T-cell (primary cell): Measurements from ENCODE around the gene ALPP. TPM values are rescaled to one million over a fixed set of nuclear protein-coding genes. Genes with fewer than 3 reads are reported as not detected.
"Not testable (repeated sequence)": the region's sequence is repeated elsewhere in the genome, so short reads cannot be mapped to it uniquely, and the experiment has no call there.

Experiments
- ATAC-seq, 4 experiments: fragments of 200-7000 bp in 3 of 4; fragments of 150-1000 bp in 1 of 4; cut with Tn5 transposase; replicated peaks in 1 of 4; 1 replicate in 3 of 4; 2 replicates in 1 of 4; pipeline ENCODE4 v1.10.0; 2021; ENCODE audit warnings: moderate library complexity in 3 of 4, mild to moderate bottlenecking in 2 of 4, moderate number of reproducible peaks in 1 of 4
- CTCF ChIA-PET, 2 donors: fragments of 300-600 bp; sonication (Branson Sonifier 250); formaldehyde crosslinking; loops; one replicate each; lab custom pipeline; 2022; ENCODE audit warnings: antibody characterized with exemption in 2 of 2; lab: Charles Lee
- POLR2A ChIA-PET, 2 donors: fragments of 300-600 bp; sonication (Branson Sonifier 250); formaldehyde crosslinking; loops; one replicate each; lab custom pipeline; 2022; ENCODE audit warnings: antibody characterized with exemption in 2 of 2; lab: Charles Lee
- DNase-seq, 35 experiments: peaks; one replicate each; pipeline versions ENCODE4 v3.0.0 to v3.0.0-alpha.2; 2013 to 2023
- H3K27ac ChIP-seq: one replicate; pipeline ENCODE4 v1.5.1; 2013; ENCODE audit warnings: low read length
- H3K27me3 ChIP-seq, 2 experiments: replicated peaks in 1 of 2; 1 replicate in 1 of 2; 2 replicates in 1 of 2; pipeline versions ENCODE4 v1.6.1 to v1.7.0; 2013; ENCODE audit warnings: low read length in 1 of 2, mixed read lengths in 1 of 2; ENCODE audit not compliant: control insufficient read depth in 2 of 2, insufficient read depth in 2 of 2; ENCODE audit errors: extremely low read depth in 1 of 2
- H3K36me3 ChIP-seq, 2 donors: 1 replicate in 1 of 2; 2 replicates in 1 of 2; pipeline versions ENCODE4 v1.6.1 to v1.7.0; 2013; ENCODE audit warnings: low read length in 1 of 2; ENCODE audit not compliant: control insufficient read depth in 2 of 2, insufficient read depth in 1 of 2; ENCODE audit errors: extremely low read depth in 1 of 2
- H3K4me1 ChIP-seq, 2 experiments: 1 replicate in 1 of 2; 2 replicates in 1 of 2; pipeline versions ENCODE4 v1.6.1 to v1.7.0; 2013; ENCODE audit warnings: low read length in 2 of 2, mixed read lengths in 1 of 2; ENCODE audit not compliant: insufficient read depth in 2 of 2, control insufficient read depth in 1 of 2; ENCODE audit errors: extremely low read depth in 1 of 2
- H3K4me3 ChIP-seq, 2 donors: 1 replicate in 1 of 2; 2 replicates in 1 of 2; pipeline versions ENCODE4 v1.5.1 to v1.7.0; 2013; ENCODE audit warnings: mild to moderate bottlenecking in 2 of 2, low read length in 1 of 2, moderate library complexity in 1 of 2; ENCODE audit not compliant: control insufficient read depth in 1 of 2; ENCODE audit errors: extremely low read depth in 1 of 2
- H3K9me3 ChIP-seq: 2 replicates; pipeline ENCODE4 v1.7.0; 2013
- H3K27ac Mint-ChIP-seq, 2 donors: one replicate each; pipeline ENCODE4 v1.8.0; 2020 to 2021; ENCODE audit warnings: mild to moderate bottlenecking in 2 of 2, mixed read lengths in 2 of 2
- H3K27me3 Mint-ChIP-seq, 2 donors: one replicate each; pipeline ENCODE4 v1.8.0; 2021 to 2022; ENCODE audit warnings: mixed read lengths in 2 of 2
- H3K36me3 Mint-ChIP-seq: one replicate; pipeline ENCODE4 v1.8.0; 2021; ENCODE audit warnings: mixed read lengths
- H3K4me1 Mint-ChIP-seq, 3 donors: one replicate each; pipeline ENCODE4 v1.8.0; 2020 to 2022; ENCODE audit warnings: mixed read lengths in 3 of 3, mild to moderate bottlenecking in 1 of 3
- H3K4me3 Mint-ChIP-seq, 3 donors: one replicate each; pipeline ENCODE4 v1.8.0; 2020 to 2022; ENCODE audit warnings: mild to moderate bottlenecking in 3 of 3, mixed read lengths in 3 of 3, moderate library complexity in 3 of 3
- H3K9me3 Mint-ChIP-seq, 3 donors: one replicate each; pipeline ENCODE4 v1.8.0; 2020 to 2022; ENCODE audit warnings: mixed read lengths in 3 of 3
- WGBS: methylation state at CpG from one replicate; pipeline ENCODE4 v1.1.5; 2013; ENCODE audit warnings: missing lambda C conversion rate; ENCODE audit not compliant: insufficient coverage; 5-methylcytosine and 5-hydroxymethylcytosine counted together
- total RNA-seq, 35 experiments: library from RNA in 6 of 35; stranded (reverse) in 6 of 35; fragments of 120-200 nt in 1 of 35; gene quantifications; one replicate each; pipeline versions ENCODE4 v1.2.1 to v1.2.4 and lab custom pipeline; 2013 to 2026

ALPP gene
- total RNA-seq, 5 donors from 2014 or later (not counting 1 experiment from before 2014, with no cell fraction given): 0.16 TPM; not detected in 4

GRCh38 chr2:232422051-232422450 lies 43.5 kb downstream of the ALPP start:
- ChIA-PET CTCF (no interaction called here), POLR2A (no interaction called here)
- peak overlapping the region in 1 of 2 donors; percentile 32 for H3K4me3 ChIP-seq
- peaks cover 4 to 25% of the 10 kb centered on the region in 2 experiments for H3K4me1 ChIP-seq
- Mint-ChIP-seq H3K4me3 (peak overlapping the region; percentile 57 to 70 (median 60)), H3K36me3 (no peaks in the 10 kb centered on the region), H3K9me3 (peaks cover 0 to 4% (median 0%) of the 10 kb centered on the region in 3 donors), H3K27me3 (peaks cover 27 to 54% of the 10 kb centered on the region in 2 donors), H3K27ac (no peak overlapping the region), H3K4me1 (peaks cover 4 to 19% (median 13%) of the 10 kb centered on the region in 3 donors)
- no peak for DNase-seq
- peaks cover 4 to 54% of the 10 kb centered on the region in 2 experiments for H3K27me3 ChIP-seq
- H3K27ac ChIP-seq: no peak overlapping the region
- H3K36me3 ChIP-seq: no peaks in the 10 kb centered on the region
- 93% methylated on average over 9 of the region's 10 CpGs for WGBS
- ATAC-seq: no peak
- no peaks in the 10 kb centered on the region for H3K9me3 ChIP-seq

- Mint-ChIP-seq H3K4me1 (peaks cover 4 to 19% (median 13%) of the 10 kb centered on the region in 3 donors), H3K4me3 (peak overlapping the region in 1 of 3 donors; percentile 70), H3K27me3 (peaks cover 27 to 53% of the 10 kb centered on the region in 2 donors)
- H3K27ac ChIP-seq, DNase-seq, ATAC-seq, H3K9me3 ChIP-seq, H3K27ac Mint-ChIP-seq, H3K36me3 Mint-ChIP-seq, CTCF ChIA-PET, POLR2A ChIA-PET, H3K4me3 ChIP-seq, H3K9me3 Mint-ChIP-seq, H3K36me3 ChIP-seq: not testable (repeated sequence)
- WGBS: no CpG with 5 or more reads among the region's 3 CpGs
- Histone ChIP-seq H3K27me3 (peaks cover 4 to 50% of the 10 kb centered on the region in 2 experiments), H3K4me1 (peaks cover 4 to 25% of the 10 kb centered on the region in 2 experiments)
These were observed 44.4 kb downstream of the ALPP start for GRCh38 chr2:232422996-232423395.

DNA sequence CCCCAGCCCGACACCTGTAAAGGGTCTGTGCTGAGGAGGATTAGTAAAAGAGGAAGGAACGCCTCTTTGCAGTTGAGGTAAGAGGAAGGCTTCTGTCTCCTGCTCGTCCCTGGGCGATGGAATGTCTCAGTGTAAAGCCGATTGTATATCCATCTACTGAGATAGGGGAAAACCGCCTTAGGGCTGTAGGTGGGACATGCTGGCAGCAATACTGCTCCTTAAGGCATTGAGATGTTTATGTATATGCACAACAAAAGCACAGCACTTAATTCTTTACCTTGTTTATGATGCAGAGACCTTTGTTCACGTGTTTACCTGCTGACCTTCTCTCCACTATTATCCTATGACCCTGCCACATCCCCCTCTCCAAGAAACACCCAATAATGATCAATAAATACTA lies 44.9 kb downstream of the ALPP start:
- H3K36me3 Mint-ChIP-seq, POLR2A ChIA-PET, H3K36me3 ChIP-seq, H3K27ac ChIP-seq, H3K4me3 Mint-ChIP-seq, DNase-seq, H3K9me3 ChIP-seq, ATAC-seq, H3K4me3 ChIP-seq, H3K27ac Mint-ChIP-seq, H3K9me3 Mint-ChIP-seq, CTCF ChIA-PET: not testable (repeated sequence)
- Histone ChIP-seq H3K27me3 (peaks cover 4 to 46% of the 10 kb centered on the region in 2 experiments), H3K4me1 (peaks cover 4 to 25% of the 10 kb centered on the region in 2 experiments)
- peaks cover 4 to 17% (median 12%) of the 10 kb centered on the region in 3 donors for H3K4me1 Mint-ChIP-seq
- peaks cover 23 to 48% of the 10 kb centered on the region in 2 donors for H3K27me3 Mint-ChIP-seq
- WGBS: 56% methylated on average over 3 of the region's 7 CpGs

- CTCF ChIA-PET: no interaction called here
- 88% methylated on average over 14 of the region's 16 CpGs for WGBS
- H3K9me3 Mint-ChIP-seq: no peaks in the 10 kb centered on the region
These were observed 53.4 kb downstream of the ALPP start for GRCh38 chr2:232431705-232432590.

More at GRCh38 chr2:232431705-232432590, 53.4 kb downstream of the ALPP start:
- Histone ChIP-seq H3K4me1 (no peaks in the 10 kb centered on the region), H3K4me3 (no peak overlapping the region), H3K27me3 (peaks cover 0 to 12% of the 10 kb centered on the region in 2 experiments), H3K9me3 (no peaks in the 10 kb centered on the region), H3K27ac (no peak overlapping the region), H3K36me3 (no peaks in the 10 kb centered on the region)
- POLR2A ChIA-PET: no interaction called here
- no peak for ATAC-seq
- peaks cover 2 to 4% of the 10 kb centered on the region in 2 donors for H3K27me3 Mint-ChIP-seq
- H3K4me3 Mint-ChIP-seq: no peak overlapping the region
- no peaks in the 10 kb centered on the region for H3K4me1 Mint-ChIP-seq
- DNase-seq: no peak
- no peak overlapping the region for H3K27ac Mint-ChIP-seq
- H3K36me3 Mint-ChIP-seq: no peaks in the 10 kb centered on the region

Other genes starting within 250 kb of the ALPP start
- gene ALPG, start 28.1 kb downstream of the ALPP start, total RNA-seq: under 1 TPM in 1 of 5 donors, not detected in 4; 0.15 TPM
- not detected for gene ALPI, start 77.4 kb downstream of the ALPP start, total RNA-seq
- under 1 TPM in 2 of 5 donors, not detected in 3; 0.15 to 0.19 TPM for gene ECEL1, start 109.1 kb downstream of the ALPP start, total RNA-seq
- gene PRSS56, start 141.6 kb downstream of the ALPP start, total RNA-seq: not detected
- gene CHRND, start 147.4 kb downstream of the ALPP start, total RNA-seq: not detected
- gene CHRNG, start 160.9 kb downstream of the ALPP start, total RNA-seq: not detected
- 10 to 100 TPM; 15.6 to 20.4 (median 16.9) TPM for gene TIGD1, start 171.8 kb downstream of the ALPP start, total RNA-seq
- 10 to 100 TPM; 49.5 to 60.9 (median 55.3) TPM for gene EIF4E2, start 171.9 kb downstream of the ALPP start, total RNA-seq